Prostate gland (tissue), 2 donors: ENCODE data around the gene ENTPD3.

Experiments used
- CTCF ChIP-seq, 4 experiments: fragments of 200-600 bp in 2 of 4; fragments of 450-650 bp in 2 of 4; sonication (generic) in 2 of 4; IDR thresholded peaks; 1 replicate in 3 of 4; 2 replicates in 1 of 4; pipeline ENCODE4 v1.5.1; 2016 to 2019; ENCODE audit warnings: antibody characterized with exemption in 4 of 4, mild to moderate bottlenecking in 2 of 4, moderate library complexity in 2 of 4
- POLR2AphosphoS5 ChIP-seq: sonication (generic); formaldehyde crosslinking; IDR thresholded peaks from one replicate; pipeline ENCODE4 v1.6.1; 2017; ENCODE audit warnings: antibody characterized with exemption

GRCh38 chr3:40350529-40350928, 36.5 kb upstream of the ENTPD3 start:
- TF ChIP-seq CTCF (IDR thresholded peaks at IDR 0.05): no peak
- no peak for TF ChIP-seq POLR2AphosphoS5
